Myocyte (in vitro differentiated cells): Measurements from ENCODE around the gene GRID1. TPM values are rescaled to one million over a fixed set of nuclear protein-coding genes. Genes with fewer than 3 reads are reported as not detected.

Experiments
- DNase-seq: peaks from one replicate; pipeline ENCODE4 v3.0.0-alpha.2; 2012; ENCODE audit warnings: low read depth
- polyA plus RNA-seq: library from polyadenylated mRNA; unstranded; fragments of >200 nt; gene quantifications from one replicate; pipeline ENCODE4 v1.2.1, GENCODE V29; 2012; ENCODE audit warnings: missing spikeins
- total RNA-seq: library from RNA; depleted of rRNA; stranded (reverse); fragments of >200 nt; gene quantifications from 2 replicates; pipeline ENCODE4 v1.2.3, GENCODE V29; 2014

GRID1 gene
- total RNA-seq: not detected in 2 replicates
- 0.03 TPM for polyA plus RNA-seq

GRCh38 chr10:86366033-86366901, at the start of gene GRID1:
TSS of gene GRID1 (minus strand) at chr10:86366795.
- no peak for DNase-seq

- DNase-seq: no peak
These were observed 49.0 kb upstream of the GRID1 start for GRCh38 chr10:86415583-86415982.

GRCh38 chr10:86415116-86415515, 48.5 kb upstream of the GRID1 start:
- DNase-seq: no peak

GRCh38 chr10:86413046-86413728, 46.6 kb upstream of the GRID1 start:
- no peak for DNase-seq

GRCh38 chr10:86411852-86412560, 45.4 kb upstream of the GRID1 start:
- no peak for DNase-seq

- DNase-seq: peak; percentile 20
These were observed 44.8 kb upstream of the GRID1 start for GRCh38 chr10:86411281-86411841.

- DNase-seq: no peak
These were observed 44.0 kb upstream of the GRID1 start for GRCh38 chr10:86410542-86411124.

- no peak for DNase-seq
These were observed 42.6 kb upstream of the GRID1 start for GRCh38 chr10:86409183-86409582.

- DNase-seq: no peak
These were observed 36.7 kb upstream of the GRID1 start for GRCh38 chr10:86403183-86403797.

GRCh38 chr10:86402283-86402941, 35.8 kb upstream of the GRID1 start:
- peak; percentile 26 for DNase-seq

GRCh38 chr10:86401588-86402282, 35.1 kb upstream of the GRID1 start:
- DNase-seq: no peak

- DNase-seq: no peak
These were observed 34.4 kb upstream of the GRID1 start for GRCh38 chr10:86400705-86401587.

- DNase-seq: peak; percentile 92
These were observed 33.5 kb upstream of the GRID1 start for GRCh38 chr10:86399879-86400704.

GRCh38 chr10:86399514-86399878, 32.9 kb upstream of the GRID1 start:
- DNase-seq: no peak

- DNase-seq: no peak
These were observed 30.5 kb upstream of the GRID1 start for GRCh38 chr10:86397120-86397519.

- no peak for DNase-seq
These were observed 27.4 kb upstream of the GRID1 start for GRCh38 chr10:86393862-86394455.

GRCh38 chr10:86393362-86393761, 26.8 kb upstream of the GRID1 start:
- no peak for DNase-seq
